Mesothelial cell of epicardium (in vitro differentiated cells): ENCODE results near the gene SLC22A15. TPM values are rescaled to one million over a fixed set of nuclear protein-coding genes. Genes with fewer than 3 reads are reported as not detected.

ENCODE experiments used
- DNase-seq, 2 experiments: peaks; one replicate each; pipeline ENCODE4 v3.0.0; 2021; ENCODE audit warnings: low spot score in 2 of 2; ENCODE audit not compliant: unreplicated experiment in 2 of 2
- H3K27ac Mint-ChIP-seq: 2 replicates; pipeline ENCODE4 v1.8.0; 2021; ENCODE audit warnings: mixed read lengths
- H3K27me3 Mint-ChIP-seq: 2 replicates; pipeline ENCODE4 v1.8.0; 2021; ENCODE audit warnings: low read depth, mixed read lengths
- H3K36me3 Mint-ChIP-seq: 2 replicates; pipeline ENCODE4 v1.8.0; 2021; ENCODE audit warnings: mixed read lengths
- H3K4me1 Mint-ChIP-seq: 2 replicates; pipeline ENCODE4 v1.8.0; 2021; ENCODE audit warnings: mixed read lengths
- H3K4me3 Mint-ChIP-seq: 2 replicates; pipeline ENCODE4 v1.8.0; 2021; ENCODE audit warnings: mild to moderate bottlenecking, moderate library complexity, mixed read lengths
- H3K9me3 Mint-ChIP-seq: 2 replicates; pipeline ENCODE4 v1.8.0; 2021; ENCODE audit warnings: mixed read lengths
- CTCF ChIP-seq: fragments of 200-600 bp; sonication (generic); IDR thresholded peaks from one replicate; pipeline ENCODE4 v1.5.0; 2021; ENCODE audit warnings: antibody characterized with exemption; ENCODE audit not compliant: unreplicated experiment
- total RNA-seq: library from RNA; stranded (reverse); gene quantifications from 3 replicates; pipeline ENCODE4 v1.2.1, GENCODE V29; 2021

SLC22A15 gene
- 9.7 to 10.1 TPM (median 9.9 TPM) in 3 replicates for total RNA-seq

GRCh38 chr1:115976062-115976920 lies at the start of gene SLC22A15:
Gene SLC22A15 (plus strand): TSS chr1:115976513. CDS start chr1:115976628, 115 bp downstream.
- Mint-ChIP-seq H3K36me3 (no peaks in the 10 kb centered on the region), H3K27ac (peak within 1 kb of the TSS; percentile 91), H3K9me3 (no peaks in the 10 kb centered on the region), H3K27me3 (no peaks in the 10 kb centered on the region), H3K4me3 (peak within 1 kb of the TSS; percentile 86), H3K4me1 (peaks cover 12% of the 10 kb centered on the region)
- peak; percentile 46 to 66 for DNase-seq
- no peak for TF ChIP-seq CTCF

GRCh38 chr1:115927971-115928370 lies 48.3 kb upstream of the SLC22A15 start:
- no peaks in the 10 kb centered on the region for H3K36me3 Mint-ChIP-seq
- H3K9me3 Mint-ChIP-seq, result no peaks in the 10 kb centered on the region
- H3K4me1 Mint-ChIP-seq, result peaks cover 19% of the 10 kb centered on the region
- no peak for DNase-seq
- peaks cover 9% of the 10 kb centered on the region for H3K27me3 Mint-ChIP-seq
- H3K4me3 Mint-ChIP-seq, result no peak overlapping the region
- H3K27ac Mint-ChIP-seq, result peak overlapping the region; percentile 25
- no peak for TF ChIP-seq CTCF

GRCh38 chr1:115929881-115930280 lies 46.4 kb upstream of the SLC22A15 start:
- no peak for DNase-seq
- no peaks in the 10 kb centered on the region for H3K36me3 Mint-ChIP-seq
- no peak for TF ChIP-seq CTCF
- peak overlapping the region; percentile 76 for H3K27ac Mint-ChIP-seq
- peaks cover 4% of the 10 kb centered on the region for H3K9me3 Mint-ChIP-seq
- peaks cover 2% of the 10 kb centered on the region for H3K27me3 Mint-ChIP-seq
- peaks cover 16% of the 10 kb centered on the region for H3K4me1 Mint-ChIP-seq
- H3K4me3 Mint-ChIP-seq, result no peak overlapping the region

DNA sequence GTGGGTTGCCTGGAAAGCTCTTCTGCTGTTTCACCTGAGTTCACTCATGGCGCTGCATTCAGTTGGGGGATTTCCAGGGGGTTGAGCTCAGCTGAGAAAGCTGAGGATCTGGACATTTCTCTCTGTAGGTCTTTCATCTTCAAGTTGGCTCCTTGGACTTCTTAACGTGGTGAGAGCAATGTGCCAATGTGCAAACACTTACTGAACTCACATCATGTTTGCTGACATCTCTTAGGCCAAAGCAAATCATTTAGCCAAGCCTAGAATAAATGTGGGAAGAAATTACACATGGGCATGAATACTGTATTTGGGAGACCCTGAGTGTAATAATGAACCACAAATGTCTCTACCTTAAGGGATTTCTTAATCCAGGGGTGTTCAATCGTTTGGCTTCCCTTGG lies 42.7 kb upstream of the SLC22A15 start:
- Mint-ChIP-seq H3K27me3 (no peaks in the 10 kb centered on the region), H3K36me3 (no peaks in the 10 kb centered on the region), H3K4me3 (no peak overlapping the region), H3K9me3 (peaks cover 4% of the 10 kb centered on the region), H3K4me1 (peaks cover 12% of the 10 kb centered on the region), H3K27ac (no peak overlapping the region)
- TF ChIP-seq CTCF, result no peak
- DNase-seq, result no peak

- TF ChIP-seq CTCF, result no peak
- no peak for DNase-seq
- Mint-ChIP-seq H3K27me3 (no peaks in the 10 kb centered on the region), H3K9me3 (peaks cover 8% of the 10 kb centered on the region), H3K4me3 (no peak overlapping the region), H3K4me1 (no peaks in the 10 kb centered on the region), H3K27ac (no peak overlapping the region), H3K36me3 (no peaks in the 10 kb centered on the region)
Measured at GRCh38 chr1:115939455-115939854, 36.9 kb upstream of the SLC22A15 start.
